HG03095 (cell line): ENCODE measurements around the gene INTS11.
A peak's percentile ranks its signal among the peaks of the same experiment; 100 is the strongest.
"Not testable (repeated sequence)": the region's sequence is repeated elsewhere in the genome, so short reads cannot be mapped to it uniquely, and the experiment has no call there.

Experiments
- ATAC-seq: cut with Tn5 transposase; IDR thresholded peaks from one replicate; pipeline ENCODE4 v1.9.1; 2021; ENCODE audit warnings: moderate library complexity; ENCODE audit not compliant: unreplicated experiment

The INTS11 gene

DNA sequence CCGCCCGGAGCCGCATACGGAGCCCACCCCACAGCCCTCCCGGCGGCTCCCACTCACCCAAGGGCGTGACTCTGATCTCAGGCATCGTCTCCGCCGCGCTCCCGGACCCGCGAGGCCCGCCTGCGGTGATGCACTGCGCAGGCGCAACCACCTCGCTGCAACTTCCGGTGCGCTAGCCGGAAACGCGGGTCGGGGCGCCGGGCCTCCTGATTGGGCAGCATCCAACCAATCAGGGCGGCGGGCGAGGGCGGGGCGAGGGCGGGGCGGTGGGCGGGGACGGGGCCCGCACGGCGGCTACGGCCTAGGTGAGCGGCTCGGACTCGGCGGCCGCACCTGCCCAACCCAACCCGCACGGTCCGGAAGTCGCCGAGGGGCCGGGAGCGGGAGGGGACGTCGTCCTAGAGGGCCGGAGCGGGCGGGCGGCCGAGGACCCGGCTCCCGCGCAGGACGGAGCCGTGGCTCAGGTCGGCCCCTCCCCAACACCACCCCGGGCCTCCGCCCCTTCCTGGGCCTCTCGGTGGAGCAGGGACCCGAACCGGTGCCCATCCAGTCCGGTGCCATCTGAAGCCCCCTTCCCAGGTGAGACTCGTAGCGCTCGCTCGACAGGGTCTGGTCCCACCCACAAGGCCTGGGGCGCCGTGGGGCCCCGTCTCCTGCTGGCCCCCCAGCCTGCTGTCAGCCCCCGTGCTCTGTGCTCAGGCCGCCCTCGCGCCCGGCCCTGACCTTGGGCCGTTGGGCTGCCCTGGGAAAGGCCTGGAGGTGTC is at the start of gene INTS11, which contains the start of gene CPTP:
Gene INTS11, minus strand, starts transcription at position 137 of the 764 bp plus-strand sequence. Its CDS starts 52 bp downstream, at position 85.
Gene CPTP, plus strand, starts transcription at position 279 of the 764 bp plus-strand sequence. CDS start 2,109 bp downstream, outside the sequence.
- ATAC-seq, result peak; percentile 65

DNA sequence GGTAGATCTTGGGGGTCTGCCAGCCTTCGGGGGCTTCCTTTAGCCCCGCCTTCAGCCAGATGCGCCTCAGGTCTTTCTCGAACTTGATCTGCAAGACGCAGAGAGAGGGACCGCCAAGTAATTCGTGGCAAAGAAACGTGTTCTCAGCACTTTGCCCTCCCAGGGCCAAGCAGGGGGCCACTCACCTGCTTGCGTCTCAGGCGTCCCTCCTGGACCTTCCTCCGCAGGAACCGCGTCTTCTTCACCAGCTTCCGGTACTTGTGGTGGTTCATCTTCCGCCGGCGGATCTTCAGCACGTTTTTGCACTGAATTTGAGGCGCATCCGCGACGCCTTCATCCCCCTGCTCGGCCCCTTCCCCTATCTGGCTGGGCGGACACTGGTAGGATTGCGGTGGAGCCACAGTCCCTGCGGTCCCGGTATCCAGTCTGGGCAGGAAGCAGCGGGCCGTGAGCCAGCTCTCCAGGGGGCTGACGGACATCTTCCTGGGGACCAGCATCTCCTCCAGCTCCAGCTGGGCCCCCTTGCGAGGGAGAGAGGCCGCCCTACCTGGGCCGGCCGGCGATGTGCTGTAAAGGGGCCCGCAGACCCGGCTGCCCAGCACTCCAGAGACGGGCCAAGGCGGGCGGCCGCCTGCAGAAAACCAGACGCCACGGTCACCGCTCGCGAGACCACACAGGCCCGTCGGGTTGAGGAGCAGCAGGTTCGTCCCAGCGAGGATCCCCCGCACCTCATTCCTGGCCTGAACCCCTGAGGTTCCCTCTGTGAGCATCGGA is 49.5 kb upstream of the INTS11 start:
- ATAC-seq, result no peak

DNA sequence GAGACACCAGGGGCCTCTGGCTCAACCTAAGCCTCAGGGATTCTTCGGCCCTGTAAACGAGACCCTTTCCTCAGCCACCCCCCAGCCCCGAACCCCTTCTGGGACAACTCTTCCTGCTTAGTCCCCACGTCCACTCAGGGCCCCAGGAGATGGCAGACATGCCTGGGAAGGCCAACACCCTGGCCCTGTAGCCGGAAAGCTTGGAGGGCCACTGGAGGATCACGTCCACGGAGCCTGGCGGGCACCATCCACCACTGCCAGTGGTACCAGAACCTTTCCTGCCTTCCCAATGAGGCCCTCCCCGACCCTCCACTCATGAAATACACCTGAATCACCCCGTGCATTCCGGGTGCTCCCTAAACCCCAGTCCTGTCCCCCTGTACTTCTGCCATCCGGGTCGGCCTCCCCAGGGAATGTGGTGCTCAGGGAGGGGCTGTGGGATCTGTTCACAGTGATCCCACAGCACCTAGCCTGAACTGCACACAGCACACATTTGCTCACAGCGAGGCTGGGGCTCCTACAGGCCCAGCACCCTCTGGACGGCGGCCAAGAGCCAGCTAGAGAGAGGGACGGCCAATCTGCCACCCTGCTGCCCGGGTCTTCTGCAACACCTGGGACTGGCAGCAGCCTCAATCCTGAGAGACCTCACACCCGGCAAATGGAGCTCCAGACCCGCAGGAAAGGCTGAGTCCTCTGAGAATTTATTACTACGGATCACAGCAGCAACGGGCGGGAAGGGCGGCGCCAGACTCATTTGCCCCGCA is 48.8 kb upstream of the INTS11 start:
- no peak for ATAC-seq

DNA sequence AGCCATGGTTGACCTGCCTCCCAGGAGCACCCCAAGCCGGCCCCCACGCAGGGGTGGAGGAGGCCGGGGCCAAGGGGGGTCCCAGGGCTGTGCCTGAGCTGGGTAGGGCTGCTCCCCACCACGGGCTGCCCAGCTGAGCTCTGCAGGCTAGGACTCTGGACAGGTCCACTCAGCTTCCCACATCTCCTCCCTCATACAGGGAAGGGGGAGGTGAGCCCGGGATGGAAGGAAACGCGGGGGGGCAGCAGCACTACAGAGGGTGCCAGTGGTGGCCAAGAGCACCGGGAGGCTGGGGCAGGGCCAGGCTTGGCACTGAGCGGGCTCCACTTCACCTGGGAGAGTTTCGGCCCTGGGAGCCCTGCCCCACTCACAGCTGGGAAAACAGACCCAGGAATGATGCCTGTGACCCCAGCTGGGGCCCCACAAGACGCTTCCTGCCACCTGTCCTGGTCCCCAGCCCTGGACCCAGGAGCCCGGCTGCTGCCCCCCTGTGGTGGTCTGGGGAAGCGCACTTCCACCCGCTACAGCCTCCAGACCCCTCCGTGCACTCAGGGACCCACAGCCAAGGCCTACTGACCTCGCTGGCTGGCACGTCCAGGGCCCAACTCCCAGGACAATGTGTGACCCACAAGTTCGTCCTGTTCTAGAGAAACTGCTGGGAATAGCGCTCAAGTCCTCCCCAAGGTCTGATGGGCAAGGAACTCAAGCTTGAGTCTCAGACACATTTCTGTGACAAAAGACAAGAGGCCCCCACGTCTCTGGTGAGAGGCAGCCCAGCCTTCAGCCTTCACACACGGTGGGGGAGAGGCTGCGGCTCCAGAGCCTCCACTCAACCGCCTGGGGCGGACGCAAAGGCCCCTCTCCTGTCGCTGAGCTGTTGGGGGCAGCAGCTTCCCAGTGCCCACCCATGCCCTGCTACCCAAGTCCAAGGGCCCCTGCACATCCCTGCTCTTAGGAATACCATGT is 47.6 kb upstream of the INTS11 start:
- ATAC-seq, result no peak

DNA sequence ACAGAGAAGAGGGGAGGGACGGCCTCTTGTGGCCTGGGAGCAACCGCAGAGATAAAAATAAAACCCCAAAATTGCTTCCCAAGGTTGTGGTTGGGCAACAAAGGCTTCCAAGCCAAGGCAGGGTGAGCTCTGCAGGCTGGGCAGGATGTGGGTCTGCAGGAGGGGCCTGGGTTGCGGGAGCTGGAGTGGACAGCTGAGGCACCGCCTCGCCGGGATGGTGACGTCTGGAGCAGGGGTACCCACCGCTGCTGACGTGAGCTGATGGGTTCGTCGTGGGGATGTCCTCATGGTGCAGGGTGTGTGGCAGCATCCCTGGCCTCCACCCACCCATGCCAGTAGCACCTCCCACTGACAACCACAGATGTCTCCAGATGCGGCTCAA is 46.9 kb upstream of the INTS11 start:
- ATAC-seq, result no peak

DNA sequence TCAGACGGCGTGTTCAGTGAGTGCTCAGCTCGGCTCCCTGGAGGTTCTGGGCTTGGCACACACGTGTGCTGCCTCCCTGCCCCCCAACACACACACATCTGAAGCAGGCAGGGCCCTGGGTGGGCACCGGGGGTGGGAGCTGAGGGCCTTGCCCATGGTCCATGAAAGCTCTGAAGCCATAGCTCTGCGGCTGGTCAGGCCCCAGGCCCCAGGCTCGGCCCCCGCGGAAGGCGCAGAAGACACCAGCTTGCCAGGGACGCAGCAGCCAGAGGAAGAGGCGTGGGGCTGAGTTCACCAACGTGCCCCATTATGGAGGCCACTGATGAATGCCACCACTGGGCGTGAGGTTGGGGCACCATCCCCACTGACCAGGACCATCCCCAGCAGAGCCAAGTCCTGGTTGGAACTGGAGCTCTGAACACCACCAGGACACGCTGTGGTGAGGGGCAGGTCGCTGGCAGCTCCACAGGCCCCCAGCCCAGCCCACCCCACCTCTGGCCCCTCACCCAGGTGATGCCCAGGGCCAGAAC is 46.4 kb upstream of the INTS11 start:
- no peak for ATAC-seq

DNA sequence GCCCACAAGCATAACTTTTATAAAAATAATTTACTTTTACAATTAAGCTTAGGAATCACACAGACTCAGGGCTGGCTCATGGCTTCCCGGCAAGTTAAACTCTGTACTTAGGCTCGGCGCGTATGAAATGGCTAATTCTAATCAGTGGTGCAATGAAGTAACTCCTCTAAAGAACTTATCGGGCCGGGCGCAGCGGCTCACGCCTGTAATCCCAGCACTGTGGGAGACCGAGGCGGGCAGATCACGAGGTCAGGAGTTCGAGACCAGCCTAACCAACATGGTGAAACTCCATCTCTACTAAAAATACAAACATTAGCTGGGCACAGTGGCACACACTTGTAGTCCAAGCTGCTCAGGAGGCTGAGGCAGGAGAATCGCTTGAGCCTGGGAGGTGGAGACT is 45.6 kb upstream of the INTS11 start:
- not testable (repeated sequence) for ATAC-seq

DNA sequence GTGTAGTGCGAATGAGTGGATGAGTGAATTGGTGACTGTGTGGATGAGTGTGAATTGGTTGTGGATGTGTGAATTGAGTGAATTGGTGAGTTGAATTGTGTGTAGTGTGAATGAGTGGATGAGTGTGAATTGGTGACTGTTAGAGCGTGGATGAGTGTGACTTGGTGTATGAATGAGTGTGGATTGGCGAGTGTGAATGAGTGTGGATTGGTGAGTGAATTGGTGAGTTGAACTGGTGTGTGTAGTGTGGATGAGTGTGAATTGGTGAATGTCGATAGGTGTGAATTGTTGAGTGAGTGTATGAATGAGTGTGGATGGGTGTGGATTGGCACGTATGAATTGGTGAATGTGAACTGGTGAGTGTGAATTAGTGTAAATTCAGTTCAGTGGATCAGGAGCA is 42.9 kb upstream of the INTS11 start:
- no peak for ATAC-seq

DNA sequence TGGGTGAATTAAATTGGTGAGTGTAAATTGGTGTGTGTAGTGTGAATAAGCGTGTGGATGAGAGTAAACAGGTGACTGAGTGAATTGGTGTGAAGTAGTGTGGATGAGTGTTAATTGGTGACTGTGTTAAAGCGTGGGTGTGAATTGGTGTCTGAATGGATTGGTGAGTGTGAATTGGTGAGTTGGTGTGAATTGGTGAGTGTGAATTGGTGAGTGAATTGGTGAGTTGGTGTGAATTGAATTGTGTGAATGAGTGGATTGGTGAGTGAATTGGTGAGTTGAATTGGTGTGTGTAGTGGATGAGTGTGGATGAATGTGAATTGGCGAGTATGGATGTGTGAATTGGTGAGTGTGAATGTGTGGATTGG is 42.2 kb upstream of the INTS11 start:
- ATAC-seq, result no peak

DNA sequence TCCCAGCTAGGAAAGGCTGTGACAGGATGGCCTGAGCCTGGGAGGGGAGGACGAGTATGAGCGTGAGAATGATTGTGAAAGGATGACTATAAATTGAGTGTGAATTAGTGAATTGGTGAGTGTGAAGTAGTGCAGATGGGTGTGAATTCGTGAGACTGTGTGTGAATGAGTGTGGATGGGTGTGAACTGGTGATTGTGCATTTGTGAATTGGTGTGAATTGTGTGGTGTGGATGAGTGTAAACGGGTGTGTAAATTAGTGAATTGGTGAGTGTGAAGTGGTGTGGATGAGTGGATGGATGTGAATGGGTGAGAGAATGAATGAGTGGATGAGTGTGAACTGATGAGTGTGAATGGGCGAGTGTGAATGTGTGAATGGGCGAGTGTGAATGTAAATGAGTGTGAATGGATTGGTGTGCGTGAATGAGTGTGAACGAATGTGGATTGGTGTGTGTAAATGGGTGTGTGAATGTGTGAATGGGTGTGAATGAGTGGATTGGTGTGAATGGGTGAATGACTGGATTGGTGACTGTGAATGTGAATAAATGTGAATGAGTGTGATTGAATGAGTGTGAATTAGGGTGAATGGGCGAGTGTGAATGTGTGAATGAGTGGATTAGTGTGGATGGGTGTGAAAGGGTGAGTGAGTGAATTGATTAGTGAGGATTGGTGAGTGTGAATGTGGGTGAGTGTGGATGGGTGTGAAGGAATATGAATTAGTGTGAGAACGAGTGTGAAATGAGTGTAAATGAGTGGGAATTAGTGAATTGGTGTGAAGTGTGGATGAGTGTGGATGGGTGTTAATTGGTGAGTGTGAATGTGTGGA is 41.6 kb upstream of the INTS11 start:
- no peak for ATAC-seq

DNA sequence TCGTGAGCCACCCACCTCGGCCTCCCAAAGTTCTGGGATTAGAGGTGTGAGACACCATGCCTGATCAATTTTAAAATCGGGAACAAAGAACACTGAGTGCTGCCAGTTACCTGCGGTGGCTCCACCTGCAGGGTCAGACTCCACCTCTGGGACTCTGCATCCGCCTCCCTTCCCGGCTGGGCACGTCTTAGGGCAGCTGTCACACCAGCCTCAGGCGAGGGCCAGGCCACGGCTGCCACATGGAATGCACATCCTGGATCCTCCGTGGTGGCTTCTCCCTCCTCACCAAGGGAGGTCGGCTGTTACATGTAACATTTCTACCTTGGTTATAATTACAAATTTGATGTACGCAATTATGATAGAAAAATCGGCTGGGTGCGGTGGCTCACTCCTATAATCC is 39.8 kb upstream of the INTS11 start:
- ATAC-seq, result no peak

DNA sequence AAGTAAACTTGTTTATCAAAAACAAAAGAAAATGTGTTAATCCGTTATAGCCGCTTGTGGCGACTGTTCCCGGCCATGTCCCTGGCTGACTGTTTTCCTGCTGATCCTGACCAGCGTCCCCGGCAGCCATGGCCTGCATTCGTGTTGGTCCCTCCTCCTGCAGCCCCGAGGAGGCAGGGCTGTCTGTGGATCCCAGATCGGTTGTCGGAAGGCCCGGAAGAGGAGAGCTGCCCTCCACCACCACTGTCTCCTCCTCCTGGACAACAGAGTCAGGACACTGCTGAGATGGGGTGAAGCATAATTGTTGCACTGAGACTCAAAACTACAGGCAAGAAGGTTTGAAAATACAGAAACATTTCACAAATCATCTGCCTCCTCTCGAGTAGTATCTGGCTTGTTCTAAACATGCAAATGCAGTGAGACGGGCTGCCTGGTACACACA is 37.5 kb upstream of the INTS11 start:
- ATAC-seq, result no peak

DNA sequence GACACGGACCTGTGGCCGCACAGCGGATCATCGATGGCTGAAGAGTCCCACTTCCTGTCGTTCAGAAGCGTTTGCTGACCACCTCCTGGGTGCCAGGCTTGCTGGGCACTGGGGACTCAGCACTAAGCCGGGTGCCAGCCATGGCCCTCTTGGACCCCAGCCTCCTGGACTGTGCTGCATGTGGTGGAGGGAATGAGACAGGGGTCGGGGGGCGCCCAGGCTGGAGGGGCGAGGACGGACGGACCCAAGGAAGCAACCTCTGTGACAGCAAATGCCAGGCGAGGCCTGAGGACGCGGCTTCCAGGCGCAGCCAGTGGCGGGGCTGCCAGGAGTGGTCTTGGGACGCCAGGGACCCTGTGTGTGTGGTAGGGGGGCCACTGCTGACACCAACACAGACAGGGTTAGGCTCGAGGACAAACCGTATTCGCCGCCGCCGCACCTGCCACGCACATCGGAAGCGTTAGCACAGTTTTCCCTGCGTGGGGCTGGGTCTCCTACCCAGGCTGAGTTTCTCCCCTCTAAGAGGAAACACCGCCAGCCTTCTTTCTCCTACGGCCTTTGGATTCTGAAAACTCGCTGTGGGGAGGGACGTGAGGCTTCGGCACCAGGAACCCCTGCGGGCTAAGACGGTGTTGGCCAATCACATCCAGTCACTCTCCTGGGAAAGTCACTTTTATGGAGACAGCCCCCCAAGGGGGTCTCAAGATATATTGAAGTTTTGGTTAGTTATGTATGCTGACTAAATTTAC is 36.9 kb upstream of the INTS11 start:
- no peak for ATAC-seq

DNA sequence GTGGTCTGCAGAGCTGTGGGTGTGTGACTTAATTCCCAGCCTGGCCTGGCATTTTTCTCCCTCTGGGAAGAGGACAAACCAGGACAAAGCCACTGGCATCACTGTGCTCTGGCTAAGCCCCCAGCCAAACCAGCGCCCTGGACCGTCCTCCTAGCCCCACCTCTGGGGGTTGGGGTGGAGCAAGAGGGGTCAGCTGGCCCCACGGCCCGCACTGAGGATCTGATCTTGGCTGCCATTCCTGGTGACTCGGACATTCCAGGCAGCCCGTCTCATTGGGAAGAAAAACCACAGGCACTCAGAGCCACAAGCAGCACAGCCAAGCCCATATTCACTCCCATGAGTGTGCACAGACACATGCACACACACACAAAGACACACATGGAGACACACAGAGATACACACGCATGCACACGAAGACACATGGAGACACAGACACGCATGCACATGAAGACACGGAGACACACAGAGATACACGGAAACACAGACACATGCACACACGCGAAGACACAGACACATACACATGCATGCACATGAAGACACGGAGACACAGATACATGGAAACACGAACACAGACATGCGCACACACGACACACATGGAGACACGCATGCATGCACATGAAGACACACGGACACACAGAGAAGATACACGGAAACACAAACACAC is 36.2 kb upstream of the INTS11 start:
- no peak for ATAC-seq

DNA sequence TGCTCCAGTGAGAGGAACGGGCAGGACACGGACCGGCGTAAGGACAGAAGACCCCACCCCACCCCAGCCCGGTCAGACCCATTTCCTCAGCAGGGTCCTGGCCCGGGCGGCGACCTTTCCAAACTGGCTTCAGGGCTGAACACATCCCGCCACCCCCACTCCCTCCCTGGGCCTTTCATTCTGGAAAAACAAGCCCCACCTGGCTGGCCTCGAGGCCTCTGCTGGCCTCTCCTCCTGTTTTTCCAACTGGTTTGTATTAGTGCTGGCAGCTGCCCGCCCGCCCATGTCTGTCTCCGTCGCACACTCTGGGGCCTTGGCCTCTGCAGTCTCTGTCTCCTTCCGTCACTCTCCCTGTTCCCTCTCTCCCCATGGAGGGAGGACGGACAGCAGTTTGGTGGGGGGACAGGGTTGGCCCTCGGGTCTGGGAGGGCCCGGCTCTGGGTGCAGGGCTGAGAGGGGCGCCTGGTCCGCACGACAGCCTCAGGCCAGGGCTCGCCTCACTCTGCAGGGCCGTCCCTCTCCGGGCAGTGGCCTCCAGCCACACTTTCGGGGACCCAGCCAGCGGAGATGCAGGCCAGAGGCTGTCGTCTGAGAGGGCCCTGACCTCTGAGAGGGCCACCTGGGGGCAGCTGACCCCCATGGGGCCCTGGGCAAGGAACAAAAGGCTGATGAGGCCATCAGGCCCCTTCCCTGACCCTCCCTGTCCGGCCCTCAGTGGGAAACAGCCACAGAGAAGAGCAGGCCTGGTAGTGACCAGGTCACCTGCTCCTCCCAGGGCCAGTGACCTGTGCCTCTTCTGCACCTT is 35.4 kb upstream of the INTS11 start:
- no peak for ATAC-seq

DNA sequence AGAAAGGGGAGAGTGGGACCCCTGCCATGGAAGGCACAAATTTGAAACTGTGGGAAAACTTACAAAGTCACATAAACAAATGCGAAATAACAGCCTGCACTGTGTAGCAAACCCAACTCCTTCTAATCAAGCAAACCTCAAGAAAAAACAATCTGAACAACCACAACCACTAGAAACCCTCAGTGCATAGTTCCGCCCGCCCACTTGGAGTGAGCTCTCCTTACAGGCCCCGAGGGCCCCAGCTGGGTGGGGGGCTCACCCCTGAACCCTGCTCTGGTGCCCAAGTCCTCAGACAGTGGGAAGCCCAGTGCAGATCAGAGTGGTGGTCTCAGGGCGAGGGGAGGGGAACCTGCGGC is 34.8 kb upstream of the INTS11 start:
- ATAC-seq, result no peak
